ENCODE results near the gene IPMK. TPM values are rescaled to one million over a fixed set of nuclear protein-coding genes. Genes with fewer than 3 reads are reported as not detected.
A peak's percentile ranks its signal among the peaks of the same experiment; 100 is the strongest.

Gene IPMK
- total RNA-seq, 1 experiment from 2014 or later, result 10.9 TPM

DNA sequence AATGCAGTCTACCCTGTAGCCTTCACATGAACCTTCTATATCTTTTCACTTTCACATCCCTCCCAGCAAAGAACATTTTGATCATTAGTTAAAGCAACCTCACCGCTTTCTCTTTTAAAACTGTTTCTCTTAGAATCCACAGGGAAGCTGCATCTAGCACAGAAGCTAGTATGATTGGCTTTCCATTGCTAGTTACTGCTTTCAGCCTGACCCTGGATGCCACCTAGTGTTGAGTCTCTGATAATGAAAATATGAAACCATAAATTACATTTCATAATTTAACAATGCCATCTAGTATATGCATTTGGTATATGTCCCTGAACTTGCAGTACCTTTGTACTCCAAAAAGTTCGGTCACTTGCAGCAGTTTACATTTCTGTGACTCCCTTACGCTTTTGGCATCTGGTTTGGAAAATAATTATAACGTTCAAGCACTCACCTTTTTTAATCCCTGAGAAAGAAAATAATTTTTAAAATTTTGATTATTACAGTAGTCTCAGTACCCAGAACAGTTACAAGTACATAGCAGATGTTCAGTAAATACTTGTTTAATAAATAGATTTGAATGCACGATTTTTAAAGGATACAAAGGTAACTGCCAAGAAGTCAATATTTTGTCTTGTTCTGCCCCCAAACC is 24.0 kb upstream of the IPMK start:
- TF ChIP-seq GRHL2 (CRISPR knock-in tag; IDR thresholded peaks at IDR 0.05; ENCODE audit: insufficient replicate concordance, severe bottlenecking) (no peak), FOXP1 (CRISPR knock-in tag; IDR thresholded peaks at IDR 0.05; ENCODE audit: borderline replicate concordance) (no peak), ZNF121 (CRISPR knock-in tag; IDR thresholded peaks at IDR 0.05) (no peak)
- Mint-ChIP-seq H3K27me3 (ENCODE audit: low read depth) (no peaks in the 10 kb centered on the region), H3K36me3 (peaks cover 4% of the 10 kb centered on the region; the same call in 1 of the 2 replicates), H3K9me3 (no peaks in the 10 kb centered on the region), H3K4me3 (no peak overlapping the region), H3K27ac (no peak overlapping the region), H3K4me1 (peaks cover 12% of the 10 kb centered on the region)
- ATAC-seq (peak; percentile 41; the same call in 1 of the 2 replicates), DNase-seq (ENCODE audit: low spot score) (no peak)
- CTCF ChIA-PET, result interaction anchor here (1.0 to 3.4 kb wide), 8 partner anchors 9 to 139 kb away, joined by 3 to 20 read pairs (median 7); partner anchors contain the start of genes CISD1, IPMK and TFAM
- POLR2A ChIA-PET, result no interaction called here

- Mint-ChIP-seq H3K9me3 (no peaks in the 10 kb centered on the region; the same call in 1 of the 2 replicates), H3K4me3 (no peak overlapping the region), H3K36me3 (peaks cover 15% of the 10 kb centered on the region), H3K4me1 (no peaks in the 10 kb centered on the region), H3K27me3 (ENCODE audit: low read depth) (no peaks in the 10 kb centered on the region), H3K27ac (peak overlapping the region; percentile 28)
- ATAC-seq (no peak), DNase-seq (ENCODE audit: low spot score) (no peak)
- CTCF ChIA-PET, result no interaction called here
- TF ChIP-seq ZNF138 (CRISPR knock-in tag; conservative IDR thresholded peaks at IDR 0.05), result no peak
- POLR2A ChIA-PET, result no interaction called here
Observed at GRCh38 chr10:58282615-58283014, 14.9 kb upstream of the IPMK start.

DNA sequence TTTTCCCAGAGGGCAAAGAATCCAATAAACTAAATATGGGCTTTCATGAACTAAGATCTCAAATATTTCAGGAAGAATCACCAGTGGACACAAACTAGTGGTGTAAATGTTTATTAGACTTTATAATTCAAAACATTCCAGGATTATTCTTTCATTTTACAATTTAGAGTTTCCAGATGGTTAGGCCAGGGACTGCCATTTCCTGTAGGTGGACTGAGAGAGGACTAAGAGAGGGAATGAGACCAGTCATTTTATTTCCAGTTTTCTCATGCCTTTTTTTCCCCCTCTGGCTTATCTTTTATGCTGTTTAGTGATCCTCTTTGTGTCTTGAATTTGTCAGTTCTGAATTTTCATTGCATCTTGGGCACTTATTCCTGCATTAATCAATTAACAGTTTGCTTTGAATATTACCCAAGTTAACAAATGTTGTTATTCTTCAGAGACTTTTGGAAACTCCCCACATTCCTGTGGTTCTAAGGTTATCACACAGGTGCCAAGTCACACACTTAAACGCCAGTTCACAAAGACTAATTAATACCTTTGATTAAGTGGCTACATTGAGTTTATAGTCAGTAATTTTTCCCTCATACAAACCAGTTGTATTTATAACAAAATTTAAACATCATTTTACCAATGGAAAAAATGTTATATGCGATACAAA is 13.5 kb upstream of the IPMK start:
- peaks cover 19% of the 10 kb centered on the region for H3K36me3 Mint-ChIP-seq
- no peaks in the 10 kb centered on the region; the same call in 1 of the 2 replicates for H3K9me3 Mint-ChIP-seq
- TF ChIP-seq NR1H2 (CRISPR knock-in tag; IDR thresholded peaks at IDR 0.05), result no peak
- TF ChIP-seq, protein P1, sequence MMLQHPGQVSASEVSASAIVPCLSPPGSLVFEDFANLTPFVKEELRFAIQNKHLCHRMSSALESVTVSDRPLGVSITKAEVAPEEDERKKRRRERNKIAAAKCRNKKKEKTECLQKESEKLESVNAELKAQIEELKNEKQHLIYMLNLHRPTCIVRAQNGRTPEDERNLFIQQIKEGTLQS (CRISPR knock-in tag; conservative IDR thresholded peaks at IDR 0.05), result no peak
- TF ChIP-seq E2F4 (CRISPR knock-in tag; IDR thresholded peaks at IDR 0.05; ENCODE audit: borderline replicate concordance, low read depth), result no peak
- no peak for TF ChIP-seq ZNF138 (CRISPR knock-in tag; conservative IDR thresholded peaks at IDR 0.05)
- no peak for TF ChIP-seq RELA (CRISPR knock-in tag; IDR thresholded peaks at IDR 0.05; ENCODE audit: borderline replicate concordance)
- TF ChIP-seq PRRX2 (CRISPR knock-in tag; IDR thresholded peaks at IDR 0.05), result no peak
- no peak for TF ChIP-seq GTF2I (CRISPR knock-in tag; conservative IDR thresholded peaks at IDR 0.05)
- no peak for TF ChIP-seq ZBTB43 (CRISPR knock-in tag; IDR thresholded peaks at IDR 0.05)
- no peak for TF ChIP-seq SOX15 (CRISPR knock-in tag; IDR thresholded peaks at IDR 0.05)
- ChIA-PET CTCF (no interaction called here), POLR2A (no interaction called here)
- no peak for DNase-seq (ENCODE audit: low spot score)
- H3K27me3 Mint-ChIP-seq (ENCODE audit: low read depth), result no peaks in the 10 kb centered on the region
- peak overlapping the region; percentile 29; the same call in 1 of the 2 replicates for H3K27ac Mint-ChIP-seq
- no peak overlapping the region for H3K4me3 Mint-ChIP-seq
- H3K4me1 Mint-ChIP-seq, result no peaks in the 10 kb centered on the region
- ATAC-seq, result no peak

- TF ChIP-seq ZMAT4 (CRISPR knock-in tag; IDR thresholded peaks at IDR 0.05) (no peak), ZNF232 (CRISPR knock-in tag; IDR thresholded peaks at IDR 0.05) (no peak), CDX4 (CRISPR knock-in tag; IDR thresholded peaks at IDR 0.05; ENCODE audit: borderline replicate concordance) (no peak)
- 0 out of 2 replicates have a peak overlapping the region, but pooled peaks have one; percentile 25 for H3K27ac Mint-ChIP-seq
- POLR2A ChIA-PET, result no interaction called here
- no peak for DNase-seq (ENCODE audit: low spot score)
- H3K4me1 Mint-ChIP-seq, result peaks cover 5% of the 10 kb centered on the region
- no peaks in the 10 kb centered on the region; the same call in 1 of the 2 replicates for H3K9me3 Mint-ChIP-seq
- H3K36me3 Mint-ChIP-seq, result peaks cover 19% of the 10 kb centered on the region
- no peak for ATAC-seq
- no peaks in the 10 kb centered on the region for H3K27me3 Mint-ChIP-seq (ENCODE audit: low read depth)
- CTCF ChIA-PET, result interaction anchor here (0.9 kb wide), 1 partner anchor 12 kb away, joined by 3 read pairs; the partner anchor contains the start of gene CISD1
- H3K4me3 Mint-ChIP-seq, result no peak overlapping the region
Observed at GRCh38 chr10:58280477-58280876, 12.8 kb upstream of the IPMK start.

Measured in WTC11 (cell line).